Gastroesophageal sphincter (tissue), 3 donors: Measurements from ENCODE around the gene MMEL1.
"Not testable (repeated sequence)": the region's sequence is repeated elsewhere in the genome, so short reads cannot be mapped to it uniquely, and the experiment has no call there.

Experiments used
- POLR2A ChIP-seq, 2 donors: fragments of 450-650 bp; IDR thresholded peaks; one replicate each; pipeline ENCODE4 v1.6.1; 2017; ENCODE audit warnings: antibody characterized with exemption in 2 of 2, mild to moderate bottlenecking in 2 of 2, moderate library complexity in 1 of 2
- TF ChIP-seq, protein P1 (sequence below), 4 experiments: fragments of 200-600 bp in 2 of 4; fragments of 450-650 bp in 2 of 4; sonication (generic) in 1 of 4; IDR thresholded peaks; one replicate each; pipeline ENCODE4 v1.5.1; 2017 to 2019; ENCODE audit warnings: antibody characterized with exemption in 4 of 4, mild to moderate bottlenecking in 2 of 4, moderate library complexity in 2 of 4

DNA sequence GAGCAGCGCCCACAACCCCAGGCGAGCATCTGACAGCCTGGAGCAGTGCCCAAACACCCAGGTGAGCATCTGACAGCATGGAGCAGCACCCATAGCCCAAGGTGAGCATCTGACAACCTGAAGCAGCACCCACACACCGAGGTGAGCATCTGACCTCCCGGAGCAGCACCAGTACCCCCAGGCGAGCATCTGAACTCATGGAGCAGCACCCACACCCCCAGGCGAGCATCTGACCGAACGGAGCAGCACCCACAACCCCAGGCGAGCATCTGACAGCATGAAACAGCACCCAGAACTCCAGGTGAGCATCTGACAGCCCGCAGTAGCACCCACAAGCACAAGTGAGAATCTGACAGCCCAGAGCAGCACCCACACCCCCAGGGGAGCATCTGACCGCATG, 38.8 kb upstream of the MMEL1 start:
- TF ChIP-seq, protein P1, sequence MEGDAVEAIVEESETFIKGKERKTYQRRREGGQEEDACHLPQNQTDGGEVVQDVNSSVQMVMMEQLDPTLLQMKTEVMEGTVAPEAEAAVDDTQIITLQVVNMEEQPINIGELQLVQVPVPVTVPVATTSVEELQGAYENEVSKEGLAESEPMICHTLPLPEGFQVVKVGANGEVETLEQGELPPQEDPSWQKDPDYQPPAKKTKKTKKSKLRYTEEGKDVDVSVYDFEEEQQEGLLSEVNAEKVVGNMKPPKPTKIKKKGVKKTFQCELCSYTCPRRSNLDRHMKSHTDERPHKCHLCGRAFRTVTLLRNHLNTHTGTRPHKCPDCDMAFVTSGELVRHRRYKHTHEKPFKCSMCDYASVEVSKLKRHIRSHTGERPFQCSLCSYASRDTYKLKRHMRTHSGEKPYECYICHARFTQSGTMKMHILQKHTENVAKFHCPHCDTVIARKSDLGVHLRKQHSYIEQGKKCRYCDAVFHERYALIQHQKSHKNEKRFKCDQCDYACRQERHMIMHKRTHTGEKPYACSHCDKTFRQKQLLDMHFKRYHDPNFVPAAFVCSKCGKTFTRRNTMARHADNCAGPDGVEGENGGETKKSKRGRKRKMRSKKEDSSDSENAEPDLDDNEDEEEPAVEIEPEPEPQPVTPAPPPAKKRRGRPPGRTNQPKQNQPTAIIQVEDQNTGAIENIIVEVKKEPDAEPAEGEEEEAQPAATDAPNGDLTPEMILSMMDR (IDR thresholded peaks at IDR 0.05), result not testable (repeated sequence)
- TF ChIP-seq POLR2A (IDR thresholded peaks at IDR 0.05), result not testable (repeated sequence)
